HFFc6 (cell line): ENCODE measurements around the gene GRPEL1. TPM values are rescaled to one million over a fixed set of nuclear protein-coding genes. Genes with fewer than 3 reads are reported as not detected.

Source experiments
- DNase-seq: peaks from one replicate; pipeline ENCODE4 v3.0.0-alpha.2; 2018
- H3K27ac Mint-ChIP-seq: 2 replicates; pipeline ENCODE4 v1.8.0; 2020; ENCODE audit warnings: mild to moderate bottlenecking, mixed read lengths
- H3K27me3 Mint-ChIP-seq: 2 replicates; pipeline ENCODE4 v1.8.0; 2021; ENCODE audit warnings: mild to moderate bottlenecking, moderate library complexity, mixed read lengths; ENCODE audit not compliant: insufficient read depth
- H3K36me3 Mint-ChIP-seq: 2 replicates; pipeline ENCODE4 v1.8.0; 2021; ENCODE audit warnings: low read depth, mixed read lengths
- H3K4me1 Mint-ChIP-seq: 2 replicates; pipeline ENCODE4 v1.8.0; 2020; ENCODE audit warnings: low read depth, mixed read lengths
- H3K4me3 Mint-ChIP-seq: 2 replicates; pipeline ENCODE4 v1.8.0; 2020; ENCODE audit warnings: mild to moderate bottlenecking, moderate library complexity, mixed read lengths
- H3K9me3 Mint-ChIP-seq: 2 replicates; pipeline ENCODE4 v1.8.0; 2020; ENCODE audit warnings: mild to moderate bottlenecking, mixed read lengths
- CTCF ChIP-seq: fragments of 200-600 bp; sonication (generic); IDR thresholded peaks from 2 replicates; pipeline ENCODE4 v1.5.0; 2021; ENCODE audit warnings: antibody characterized with exemption, mild to moderate bottlenecking
- total RNA-seq, 6 experiments: library from RNA; stranded (reverse); fragmentation: NEBNext Ultra II Directional; extraction: Animal tissue kit (Norgen Biotek cat#: 25700); gene quantifications; 2 replicates in 1 of 6; 3 replicates in 5 of 6; pipeline ENCODE4 v1.2.3, GENCODE V29; 2021

The GRPEL1 gene
- total RNA-seq, 6 experiments from 2014 or later = 43.1 to 62.1 (median 45.3) TPM

GRCh38 chr4:7050481-7051143 is 17.3 kb downstream of the GRPEL1 start:
- Mint-ChIP-seq H3K27ac (no peak overlapping the region), H3K36me3 (peaks cover 20% of the 10 kb centered on the region), H3K4me3 (no peak overlapping the region), H3K27me3 (peaks cover 2% of the 10 kb centered on the region), H3K4me1 (peaks cover 33% of the 10 kb centered on the region), H3K9me3 (no peaks in the 10 kb centered on the region)
- no peak for TF ChIP-seq CTCF
- no peak for DNase-seq

GRCh38 chr4:7049739-7050138 is 18.1 kb downstream of the GRPEL1 start:
- Mint-ChIP-seq H3K27ac (no peak overlapping the region), H3K4me1 (peaks cover 34% of the 10 kb centered on the region), H3K4me3 (no peak overlapping the region), H3K36me3 (peaks cover 12% of the 10 kb centered on the region), H3K9me3 (no peaks in the 10 kb centered on the region), H3K27me3 (peaks cover 2% of the 10 kb centered on the region)
- DNase-seq = no peak
- TF ChIP-seq CTCF = no peak

GRCh38 chr4:7049295-7049694 is 18.6 kb downstream of the GRPEL1 start:
- no peak for DNase-seq
- H3K4me3 Mint-ChIP-seq = no peak overlapping the region
- TF ChIP-seq CTCF = no peak

GRCh38 chr4:7048642-7049041 is 19.2 kb downstream of the GRPEL1 start:
- Mint-ChIP-seq H3K4me1 (peaks cover 29% of the 10 kb centered on the region), H3K4me3 (no peak overlapping the region), H3K27me3 (peaks cover 2% of the 10 kb centered on the region), H3K27ac (no peak overlapping the region), H3K36me3 (peaks cover 1% of the 10 kb centered on the region), H3K9me3 (no peaks in the 10 kb centered on the region)
- no peak for TF ChIP-seq CTCF
- DNase-seq = no peak

More at GRCh38 chr4:7049295-7049694, 18.6 kb downstream of the GRPEL1 start:
- peaks cover 8% of the 10 kb centered on the region for H3K36me3 Mint-ChIP-seq
- peaks cover 2% of the 10 kb centered on the region for H3K27me3 Mint-ChIP-seq
- H3K27ac Mint-ChIP-seq = no peak overlapping the region
- H3K4me1 Mint-ChIP-seq = peaks cover 34% of the 10 kb centered on the region
- H3K9me3 Mint-ChIP-seq = no peaks in the 10 kb centered on the region

GRCh38 chr4:7046971-7047370 is 20.9 kb downstream of the GRPEL1 start:
- no peak for TF ChIP-seq CTCF
- Mint-ChIP-seq H3K27ac (no peak overlapping the region), H3K4me1 (peaks cover 35% of the 10 kb centered on the region)

More at GRCh38 chr4:7046971-7047370, 20.9 kb downstream of the GRPEL1 start:
- H3K36me3 Mint-ChIP-seq = no peaks in the 10 kb centered on the region; the same call in none of the 2 replicates
- H3K9me3 Mint-ChIP-seq = no peaks in the 10 kb centered on the region
- no peak for DNase-seq
- no peak overlapping the region for H3K4me3 Mint-ChIP-seq
- peaks cover 2% of the 10 kb centered on the region for H3K27me3 Mint-ChIP-seq
